Activated effector memory CD4-positive, alpha-beta T cell treated with anti-CD3 and anti-CD28 coated beads, Interleukin-2, amount 50 U/mL, for 16 hours (primary cell): ENCODE results near the gene GNB3.

Source experiments
- DNase-seq: peaks from one replicate; pipeline ENCODE4 v3.0.0-alpha.2; 2020

The GNB3 gene

GRCh38 chr12:6840761-6841515 is at the start of gene GNB3:
GNB3 (plus strand) TSS chr12:6840925; CDS start chr12:6841288, 363 bp downstream.
- no peak for DNase-seq

GRCh38 chr12:6791931-6792520 is 48.7 kb upstream of the GNB3 start:
- DNase-seq: peak; percentile 73

DNA sequence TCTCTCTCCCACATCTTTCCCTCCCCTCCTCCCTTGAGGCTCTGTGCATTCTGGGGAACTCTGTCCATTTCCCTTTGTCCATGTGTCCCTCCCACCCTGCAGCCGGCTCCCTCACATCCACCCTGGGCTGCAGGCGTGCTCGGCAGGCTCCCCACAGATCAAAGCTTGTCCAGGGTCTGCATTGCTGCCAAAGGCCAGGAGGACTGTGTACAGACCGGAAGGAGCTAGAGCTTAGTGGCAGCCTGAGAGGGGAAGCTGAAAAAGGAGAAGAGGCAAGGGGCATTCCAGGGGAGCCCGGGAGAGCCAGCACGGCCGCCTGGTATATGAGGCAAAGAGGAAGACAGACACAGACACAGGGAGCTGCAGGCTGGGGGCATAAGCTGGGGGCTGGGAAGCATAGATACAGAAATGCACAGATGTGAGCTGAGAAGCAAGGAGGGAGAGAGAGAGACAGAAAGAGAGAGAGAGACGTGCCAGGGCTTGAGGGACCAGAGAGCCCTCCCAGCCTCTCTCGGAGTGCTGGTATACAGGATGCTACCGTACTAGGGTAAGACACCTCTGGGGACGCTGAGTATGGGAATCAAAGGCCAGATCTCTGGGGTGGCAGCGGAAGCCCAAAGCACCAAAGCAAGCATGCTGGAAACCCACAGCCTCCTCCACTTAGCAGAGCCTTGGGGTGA is 48.1 kb upstream of the GNB3 start:
- peak; percentile 75 for DNase-seq

GRCh38 chr12:6795088-6795487 is 45.6 kb upstream of the GNB3 start:
- DNase-seq: no peak

- no peak for DNase-seq
Measured at GRCh38 chr12:6796576-6796975, 44.1 kb upstream of the GNB3 start.

DNA sequence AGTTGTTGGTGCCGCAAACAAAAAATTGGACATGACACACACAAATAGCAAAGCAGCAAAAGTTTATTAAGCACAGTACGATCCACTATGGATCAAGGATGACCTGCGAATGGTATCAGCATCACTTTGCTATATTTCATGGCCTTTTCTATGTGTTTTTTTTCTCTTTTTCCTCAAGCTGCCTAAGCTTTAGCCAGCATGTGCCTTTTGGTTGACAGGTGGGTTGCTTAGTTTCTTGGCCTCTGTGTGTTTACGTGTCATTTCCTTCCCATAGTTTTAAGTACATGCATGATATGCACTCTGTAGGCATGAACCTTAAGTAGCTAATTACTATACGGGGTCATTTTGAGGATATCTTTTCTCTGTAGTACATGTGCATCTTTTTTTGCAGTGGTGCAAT is 41.6 kb upstream of the GNB3 start:
- DNase-seq: no peak

DNA sequence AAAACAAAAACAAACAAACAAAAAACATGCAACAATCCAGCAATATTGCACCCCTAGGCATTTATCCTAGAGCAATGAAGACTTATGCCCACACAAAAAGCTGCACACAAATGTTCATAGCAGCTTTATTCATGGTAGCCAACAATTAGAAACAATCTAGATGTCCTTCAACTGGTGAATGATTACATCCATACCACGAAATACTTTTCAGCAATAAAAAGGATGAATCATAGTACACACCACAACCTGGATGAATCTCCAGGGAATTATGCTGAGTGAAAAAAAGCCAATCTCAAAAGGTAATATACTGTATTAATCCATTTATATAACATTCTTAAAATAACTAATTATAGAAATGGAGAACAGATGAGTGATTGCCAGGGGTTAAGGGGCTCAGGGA is 33.6 kb upstream of the GNB3 start:
- no peak for DNase-seq

DNA sequence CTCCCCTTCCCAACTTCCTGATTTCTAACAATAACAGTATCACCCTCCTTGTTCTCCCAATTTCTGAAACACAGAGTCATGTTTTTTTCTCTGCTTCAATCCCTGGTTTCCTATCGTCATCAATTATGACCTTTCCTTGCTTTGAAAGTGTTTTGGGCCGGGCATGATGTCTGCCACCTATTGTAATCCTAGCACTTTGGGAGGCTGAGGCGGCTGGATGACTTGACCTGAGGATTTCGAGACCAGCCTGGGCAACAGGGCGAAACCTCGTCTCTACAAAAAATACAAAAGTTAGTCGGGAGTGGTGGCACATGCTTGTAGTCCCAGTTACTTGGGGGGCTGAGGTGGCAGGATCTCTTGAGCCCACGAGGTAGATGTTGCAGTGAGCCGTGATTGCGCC is 31.7 kb upstream of the GNB3 start:
- no peak for DNase-seq

DNA sequence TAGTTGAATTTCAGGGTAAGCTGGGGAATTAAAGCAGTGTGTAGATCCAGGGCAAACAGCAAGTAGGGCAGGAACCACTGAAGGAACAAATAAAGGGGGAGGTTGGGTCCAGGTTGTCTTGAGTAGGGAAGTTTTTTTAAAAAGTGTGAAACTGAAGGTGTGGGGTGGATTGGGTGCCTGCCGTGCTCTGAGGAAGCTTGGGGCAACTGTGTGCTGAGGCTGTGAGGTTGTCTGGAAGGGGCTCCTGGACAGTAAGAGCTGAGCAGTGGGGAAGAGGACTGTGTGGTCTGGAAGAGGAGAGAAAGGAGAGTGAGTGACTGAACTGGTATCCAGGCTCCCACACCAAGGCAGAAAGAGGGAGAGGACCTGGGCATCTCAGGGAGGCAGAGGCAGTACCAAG is 30.0 kb upstream of the GNB3 start:
- DNase-seq: no peak

DNA sequence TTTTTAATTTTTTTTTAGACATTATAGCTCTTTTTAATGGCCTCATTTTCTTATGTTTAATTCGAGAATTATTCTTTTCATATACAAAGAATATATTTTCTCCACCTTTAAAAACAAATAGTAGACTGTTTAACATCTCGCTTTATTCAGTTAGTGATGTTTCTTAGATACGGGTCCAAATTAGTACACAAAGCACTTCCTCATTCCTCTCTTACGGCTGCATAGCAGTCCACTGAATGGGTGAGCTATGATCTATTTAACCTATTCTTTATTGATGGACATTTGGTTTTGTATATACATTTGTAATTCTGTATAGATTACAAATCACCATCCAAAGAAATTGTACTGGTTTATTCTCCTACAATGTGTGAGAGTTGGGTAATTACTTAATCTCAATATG is 27.4 kb upstream of the GNB3 start:
- no peak for DNase-seq

- DNase-seq: no peak
Measured at GRCh38 chr12:6816598-6816997, 24.1 kb upstream of the GNB3 start.

GRCh38 chr12:6817098-6817497 is 23.6 kb upstream of the GNB3 start:
- DNase-seq: no peak

DNA sequence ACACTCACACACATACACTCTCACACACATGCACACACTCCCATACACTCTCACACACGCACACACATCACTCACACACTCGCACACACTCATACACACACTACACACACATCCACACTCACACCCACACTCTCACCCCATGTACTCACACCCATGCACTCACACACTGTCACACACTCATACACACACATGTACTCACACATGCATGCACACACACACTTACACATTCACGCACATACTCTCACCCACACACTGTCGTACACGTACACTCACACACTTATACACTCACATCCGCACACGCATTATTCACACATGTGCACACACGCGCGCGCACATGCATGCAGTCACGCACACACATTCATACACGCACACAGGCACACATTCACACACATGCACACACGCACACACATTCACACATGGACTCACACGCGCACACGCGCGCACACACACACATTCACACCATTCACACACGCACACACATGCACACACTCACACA is 23.0 kb upstream of the GNB3 start:
- DNase-seq: no peak

- no peak for DNase-seq
Measured at GRCh38 chr12:6818222-6818621, 22.5 kb upstream of the GNB3 start.

- DNase-seq: no peak
Measured at GRCh38 chr12:6818645-6819044, 22.1 kb upstream of the GNB3 start.

- DNase-seq: no peak
Measured at GRCh38 chr12:6819106-6820030, 21.4 kb upstream of the GNB3 start.

- no peak for DNase-seq
Measured at GRCh38 chr12:6820166-6820565, 20.6 kb upstream of the GNB3 start.

- no peak for DNase-seq
Measured at GRCh38 chr12:6821591-6822425, 18.9 kb upstream of the GNB3 start, which contains the start of gene GPR162. GPR162 (plus strand) TSS chr12:6821821; CDS start chr12:6823899, 2,078 bp downstream.

- no peak for DNase-seq
Measured at GRCh38 chr12:6822426-6823135, 18.1 kb upstream of the GNB3 start.

DNA sequence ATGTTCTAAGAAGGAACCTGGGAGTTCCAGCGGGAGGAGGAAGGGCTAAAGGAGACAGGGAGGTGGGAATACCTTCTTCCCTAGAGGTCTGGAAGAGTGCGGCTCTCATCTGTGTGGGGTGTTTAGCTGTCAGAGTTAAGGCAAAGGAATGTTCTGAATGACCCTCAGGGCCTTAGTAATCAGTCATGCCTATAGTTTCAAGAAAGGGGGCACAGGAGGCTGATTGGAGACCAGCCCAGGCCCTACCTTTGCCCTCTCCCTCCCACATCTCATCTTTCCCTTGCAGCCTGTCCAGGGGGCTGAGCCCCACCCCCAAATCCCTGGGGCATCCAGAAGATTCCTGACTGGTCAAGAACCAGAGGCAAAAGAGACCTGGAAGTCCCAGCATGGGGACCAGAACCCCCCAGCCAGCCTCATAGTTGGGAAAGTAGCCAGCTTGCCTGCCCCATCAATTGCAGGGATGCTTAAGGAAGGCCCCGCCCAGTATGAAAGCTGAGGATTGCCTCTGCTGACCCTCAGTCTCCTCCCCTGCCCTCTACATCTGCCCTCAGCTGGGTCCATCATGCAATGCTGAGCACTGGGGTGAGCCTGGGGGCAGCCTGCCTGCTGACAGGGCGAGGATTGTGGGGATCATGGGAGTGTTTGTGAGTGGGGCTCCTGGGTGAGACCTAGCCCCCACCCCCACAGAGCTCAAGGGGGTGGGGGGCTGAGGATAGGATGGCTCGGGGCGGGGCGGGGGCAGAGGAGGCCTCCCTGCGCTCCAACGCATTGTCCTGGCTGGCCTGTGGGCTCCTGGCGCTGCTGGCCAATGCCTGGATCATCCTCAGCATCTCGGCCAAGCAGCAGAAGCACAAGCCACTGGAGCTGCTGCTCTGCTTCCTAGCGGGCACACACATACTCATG is 17.3 kb upstream of the GNB3 start:
- DNase-seq: no peak
